IMR-90 (cell line): ENCODE measurements around the gene SEMA3G. TPM values are rescaled to one million over a fixed set of nuclear protein-coding genes. Genes with fewer than 3 reads are reported as not detected.

Source experiments
- ATAC-seq: fragments of 200-7000 bp; cut with Tn5 transposase; 2 replicates; pipeline ENCODE4 v1.9.1; 2020; ENCODE audit warnings: low read depth, mild to moderate bottlenecking, moderate library complexity
- BruUV-seq: library from RNA; stranded (reverse); fragments of 400-500 nt; replicated peaks from 2 replicates; lab custom pipeline; 2021; lab: Mats Ljungman, UMichigan
- CTCF ChIA-PET: fragments of 300-600 bp; formaldehyde crosslinking; extraction: SDS; loops from one replicate; lab custom pipeline; 2021; ENCODE audit warnings: antibody characterized with exemption; lab: Yijun Ruan, JAX
- POLR2A ChIA-PET: fragments of 300-600 bp; sonication (Branson Sonifier 250); formaldehyde crosslinking; loops from one replicate; lab custom pipeline; 2022; ENCODE audit warnings: antibody characterized with exemption; ENCODE audit not compliant: unreplicated experiment; lab: Charles Lee
- DNase-seq: peaks from one replicate; pipeline ENCODE4 v3.0.0; 2013
- H2AFZ ChIP-seq: replicated peaks from 2 replicates; pipeline ENCODE3; 2013; ENCODE audit warnings: low read length, mild to moderate bottlenecking; ENCODE audit not compliant: poor library complexity
- H2AK5ac ChIP-seq: 2 replicates; pipeline ENCODE4 v1.6.1; 2013; ENCODE audit warnings: low read depth, low read length, inconsistent platforms
- H2AK9ac ChIP-seq: replicated peaks from 2 replicates; pipeline ENCODE3; 2013; ENCODE audit warnings: mild to moderate bottlenecking, low read depth, low read length, moderate library complexity; ENCODE audit not compliant: poor library complexity
- H2BK120ac ChIP-seq: 2 replicates; pipeline ENCODE4 v1.6.1; 2013; ENCODE audit warnings: low read depth, low read length, inconsistent platforms
- H2BK15ac ChIP-seq: 3 replicates; pipeline ENCODE4 v1.6.1; 2013; ENCODE audit warnings: low read depth, low read length, inconsistent platforms
- H2BK20ac ChIP-seq: 2 replicates; pipeline ENCODE4 v1.6.1; 2013; ENCODE audit warnings: low read depth, mild to moderate bottlenecking, inconsistent platforms, low read length, moderate library complexity
- H2BK5ac ChIP-seq: 2 replicates; pipeline ENCODE4 v1.6.1; 2013; ENCODE audit warnings: mild to moderate bottlenecking, low read depth, low read length, inconsistent platforms; ENCODE audit not compliant: poor library complexity, severe bottlenecking
- H3K14ac ChIP-seq: replicated peaks from 2 replicates; pipeline ENCODE4 v1.6.1; 2013; ENCODE audit warnings: low read depth, low read length, inconsistent platforms
- H3K18ac ChIP-seq: 2 replicates; pipeline ENCODE4 v1.6.1; 2013; ENCODE audit warnings: low read depth, low read length, control low read depth
- H3K23ac ChIP-seq: 2 replicates; pipeline ENCODE4 v1.6.1; 2013; ENCODE audit warnings: low read depth, low read length, inconsistent platforms
- H3K27ac ChIP-seq: 2 replicates; pipeline ENCODE4 v1.5.1; 2013; ENCODE audit warnings: mild to moderate bottlenecking, control low read depth, low read length; ENCODE audit not compliant: insufficient read depth
- H3K27me3 ChIP-seq: 2 replicates; pipeline ENCODE4 v1.6.1; 2013; ENCODE audit warnings: low read length; ENCODE audit not compliant: control insufficient read depth, insufficient read depth
- H3K36me3 ChIP-seq: 2 replicates; pipeline ENCODE4 v1.6.1; 2013; ENCODE audit warnings: low read length, mixed read lengths; ENCODE audit not compliant: control insufficient read depth, insufficient read depth
- H3K4ac ChIP-seq: 2 replicates; pipeline ENCODE4 v1.6.1; 2013; ENCODE audit warnings: low read depth, low read length, inconsistent platforms
- H3K4me1 ChIP-seq: 2 replicates; pipeline ENCODE4 v1.6.1; 2013; ENCODE audit warnings: low read length, mixed read lengths; ENCODE audit not compliant: control insufficient read depth, insufficient read depth
- H3K4me2 ChIP-seq: 2 replicates; pipeline ENCODE4 v1.6.1; 2013; ENCODE audit warnings: low read depth, mild to moderate bottlenecking, control low read depth, low read length, moderate library complexity
- H3K4me3 ChIP-seq: 2 replicates; pipeline ENCODE4 v1.5.1; 2013; ENCODE audit warnings: low read depth, mild to moderate bottlenecking, control low read depth, low read length, moderate library complexity; ENCODE audit not compliant: insufficient read depth
- H3K56ac ChIP-seq: 2 replicates; pipeline ENCODE4 v1.6.1; 2013; ENCODE audit warnings: low read length, inconsistent platforms; ENCODE audit not compliant: insufficient read depth; ENCODE audit errors: extremely low read depth
- H3K79me1 ChIP-seq, 2 experiments: 2 replicates each; pipeline ENCODE4 v1.6.1; 2013; ENCODE audit warnings: low read length in 2 of 2, inconsistent platforms in 1 of 2, low read depth in 1 of 2
- H3K9ac ChIP-seq: 2 replicates; pipeline ENCODE4 v1.6.1; 2013; ENCODE audit warnings: low read depth, low read length, control low read depth
- H3K9me1 ChIP-seq: 2 replicates; pipeline ENCODE4 v1.6.1; 2013; ENCODE audit warnings: low read length, inconsistent platforms; ENCODE audit not compliant: insufficient read depth
- H3K9me3 ChIP-seq: 2 replicates; pipeline ENCODE4 v1.6.1; 2013; ENCODE audit warnings: low read length; ENCODE audit not compliant: control insufficient read depth, insufficient read depth
- H4K20me1 ChIP-seq: 2 replicates; pipeline ENCODE4 v1.6.1; 2013; ENCODE audit warnings: low read length, inconsistent platforms; ENCODE audit not compliant: insufficient read depth
- H4K5ac ChIP-seq: 2 replicates; pipeline ENCODE4 v1.6.1; 2013; ENCODE audit warnings: mild to moderate bottlenecking, low read depth, low read length, control low read depth
- H4K8ac ChIP-seq, 2 experiments: 2 replicates each; pipeline ENCODE4 v1.6.1; 2013; ENCODE audit warnings: low read depth in 2 of 2, low read length in 2 of 2, control low read depth in 1 of 2, inconsistent platforms in 1 of 2
- H4K91ac ChIP-seq: 2 replicates; pipeline ENCODE4 v1.6.1; 2013; ENCODE audit warnings: low read depth, low read length, inconsistent platforms; ENCODE audit not compliant: insufficient read depth
- CTCF ChIP-seq: conservative IDR thresholded peaks from 2 replicates; pipeline ENCODE4 v1.5.1; 2012; ENCODE audit warnings: mild to moderate bottlenecking, low read depth, low read length, improper control_type of control experiment
- ELK1 ChIP-seq: fragments of 150-350 bp; IDR thresholded peaks from 2 replicates; pipeline ENCODE4 v1.6.1; 2016; ENCODE audit warnings: low read depth, mild to moderate bottlenecking, low read length, moderate library complexity, borderline replicate concordance
- POLR2A ChIP-seq: IDR thresholded peaks from 2 replicates; pipeline ENCODE4 v1.6.1; 2012; ENCODE audit warnings: mild to moderate bottlenecking, low read depth, low read length
- RAD21 ChIP-seq: IDR thresholded peaks from 2 replicates; pipeline ENCODE4 v1.6.1; 2012; ENCODE audit warnings: low read length, improper control_type of control experiment
- WGBS, 2 experiments: methylation state at CpG; one replicate each; pipeline versions ENCODE4 v1.1.5 to v1.1.7; 2013; ENCODE audit warnings: missing lambda C conversion rate in 2 of 2; ENCODE audit not compliant: insufficient read length in 1 of 2; ENCODE audit errors: extremely low coverage in 2 of 2; 5-methylcytosine and 5-hydroxymethylcytosine counted together
- dilution Hi-C: fragments of 300-500 bp; cut with HindIII; formaldehyde crosslinking; loops from one replicate; pipeline ENCODE4 v1.14.3; 2018; ENCODE audit warnings: low sequenced_read_pairs; ENCODE audit not compliant: unreplicated experiment
- in situ Hi-C: fragments of 300-500 bp; cut with MboI; formaldehyde crosslinking; loops from 3 replicates; pipeline ENCODE4 v1.14.3; 2019; ENCODE audit warnings: low sequenced_read_pairs, inconsistent platforms, mixed read lengths
- intact Hi-C: fragments of 100-400 bp; cut with micrococcal nuclease; formaldehyde crosslinking; loops from 2 replicates; pipeline ENCODE4 v1.10.0; 2022
- polyA plus RNA-seq, 3 experiments: library from polyadenylated mRNA; depleted of rRNA; stranded (reverse); fragments of >200 nt; gene quantifications; 2 replicates each; pipeline ENCODE4 v1.2.3, GENCODE V29; 2012; ENCODE audit warnings: low replicate concordance in 1 of 3
- total RNA-seq: library from RNA; depleted of rRNA; stranded (reverse); fragments of >200 nt; gene quantifications from 2 replicates; pipeline ENCODE4 v1.2.3, GENCODE V29; 2012

SEMA3G gene
- total and polyA plus RNA-seq, 2 of the 4 experiments (the other 2 are of a cell fraction), result 0.07 TPM; not detected in 1

GRCh38 chr3:52479037-52479876 is 34.4 kb upstream of the SEMA3G start:
- Histone ChIP-seq H4K20me1 (peaks cover 31% of the 10 kb centered on the region), H2AK9ac (no peak overlapping the region), H3K56ac (no peak overlapping the region), H3K36me3 (peaks cover 74% of the 10 kb centered on the region), H3K4me2 (no peak overlapping the region), H2AK5ac (no peak overlapping the region), H2BK5ac (no peak overlapping the region), H3K18ac (no peak overlapping the region), H3K4me1 (peaks cover 8% of the 10 kb centered on the region; the same call in 1 of the 2 replicates), H3K9me3 (no peaks in the 10 kb centered on the region), H2BK20ac (no peak overlapping the region), H3K9ac (no peak overlapping the region), H3K9me1 (peaks cover 20% of the 10 kb centered on the region; the same call in 1 of the 2 replicates), H2BK15ac (no peak overlapping the region), H3K23ac (no peak overlapping the region), H3K27ac (no peak overlapping the region), H3K4ac (no peak overlapping the region), H3K4me3 (no peak overlapping the region), H4K5ac (no peak overlapping the region), H2BK120ac (no peak overlapping the region), H3K27me3 (no peaks in the 10 kb centered on the region), H3K79me1 (peaks cover 5 to 35% of the 10 kb centered on the region in 2 experiments; a peak in 2 of 4 replicates), H3K14ac (no peak overlapping the region), H4K8ac (no peak overlapping the region), H2AFZ (no peak overlapping the region), H4K91ac (no peak overlapping the region)
- TF ChIP-seq CTCF (no peak), POLR2A (no peak), RAD21 (no peak), ELK1 (no peak)
- 100% methylated on average over 6 of the region's 7 CpGs; no CpG with 5 or more reads in 1 of the 2 experiments for WGBS, 2 experiments
- no TSS peak for BruUV-seq
- in situ Hi-C loops, result no loop called here
- CTCF ChIA-PET, result interaction anchor here (1.1 kb wide), 1 partner anchor 9 kb away, joined by 3 read pairs; no protein-coding TSS in a partner anchor
- dilution Hi-C loops, result no loop called here
- DNase-seq (no peak), ATAC-seq (no peak)
- POLR2A ChIA-PET, result no interaction called here
- intact Hi-C loops, result no loop called here
